Stimulated activated CD8-positive, alpha-beta memory T cell treated with anti-CD3 and anti-CD28 coated beads, Interleukin-15, amount 100 ng/mL, for 24 hours (primary cell): ENCODE data around the gene MYO18B.

Experiments
- DNase-seq: peaks from one replicate; pipeline ENCODE4 v3.0.0-alpha.2; 2020; ENCODE audit warnings: low read depth

MYO18B gene

GRCh38 chr22:25712661-25713400 lies 29.2 kb upstream of the MYO18B start:
- no peak for DNase-seq

DNA sequence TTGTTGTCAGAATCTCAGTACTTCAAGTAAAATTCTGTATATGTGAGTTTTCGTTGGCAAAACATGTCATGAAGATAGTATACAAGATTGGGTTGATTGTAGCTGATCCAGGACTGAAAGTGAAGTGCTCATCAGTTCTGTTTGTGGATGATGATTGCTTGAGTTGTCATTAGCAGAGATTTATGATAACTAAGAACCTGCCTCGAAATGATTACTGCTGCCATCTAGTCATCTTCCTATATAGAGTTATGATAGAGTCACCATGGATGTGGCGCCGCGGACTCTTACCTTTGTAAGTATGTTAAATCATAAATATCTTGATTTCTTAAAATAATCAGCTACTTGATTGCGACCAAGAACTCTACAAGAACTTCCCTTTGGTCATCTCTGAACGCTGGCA lies 27.9 kb upstream of the MYO18B start:
- no peak for DNase-seq

- DNase-seq, result no peak
These were observed 27.2 kb upstream of the MYO18B start for GRCh38 chr22:25714739-25715138.

DNA sequence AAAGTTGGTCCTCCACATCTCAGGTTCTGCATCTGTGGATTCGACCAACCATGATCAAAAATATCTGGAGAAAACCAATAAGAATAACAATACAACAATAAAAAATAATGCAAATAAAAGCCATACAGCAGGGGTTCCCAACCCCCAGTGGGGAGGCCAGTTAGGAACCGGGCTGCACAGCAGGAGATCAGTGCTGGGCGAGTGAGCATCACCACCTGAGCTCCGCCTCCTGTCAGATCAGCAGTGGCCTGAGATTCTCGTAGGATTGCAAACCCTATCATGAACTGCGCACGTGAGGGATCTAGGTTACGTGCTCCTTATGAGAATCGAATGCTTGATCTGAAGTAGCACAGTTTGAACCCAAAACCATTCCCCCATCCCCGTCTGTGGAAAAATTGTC lies 25.4 kb upstream of the MYO18B start:
- DNase-seq, result no peak

DNA sequence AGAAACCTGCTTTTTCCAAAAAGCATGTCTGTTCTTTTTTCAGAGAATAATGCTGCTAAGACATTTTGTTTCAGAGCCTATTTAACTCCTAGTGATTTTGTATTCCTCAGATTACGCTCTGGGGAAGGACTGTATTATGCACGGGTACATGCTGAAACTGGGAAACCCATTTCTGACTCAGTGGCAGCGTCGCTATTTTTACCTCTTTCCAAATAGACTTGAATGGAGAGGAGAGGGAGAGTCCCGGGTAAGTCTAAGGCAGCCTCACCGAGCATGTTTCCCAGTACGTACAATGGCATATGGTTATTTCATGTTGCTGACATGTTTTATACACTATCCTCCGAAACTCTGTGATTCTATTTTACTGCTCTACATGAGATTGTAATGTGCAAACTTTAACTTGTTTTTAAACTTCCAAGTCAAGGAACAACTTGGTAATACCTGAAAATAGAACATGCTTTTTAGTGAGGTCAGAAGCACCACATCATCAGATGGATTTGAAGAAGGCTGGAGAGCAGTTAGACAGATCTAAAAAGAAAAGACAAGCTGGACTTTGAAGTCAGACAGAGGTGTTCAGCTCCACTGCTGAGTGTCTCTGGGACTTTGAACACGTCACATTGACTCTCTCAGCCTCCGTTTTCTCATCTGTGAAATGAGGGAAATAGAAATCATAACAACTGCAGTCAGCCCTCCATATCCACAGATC lies 23.7 kb upstream of the MYO18B start:
- DNase-seq, result no peak

DNA sequence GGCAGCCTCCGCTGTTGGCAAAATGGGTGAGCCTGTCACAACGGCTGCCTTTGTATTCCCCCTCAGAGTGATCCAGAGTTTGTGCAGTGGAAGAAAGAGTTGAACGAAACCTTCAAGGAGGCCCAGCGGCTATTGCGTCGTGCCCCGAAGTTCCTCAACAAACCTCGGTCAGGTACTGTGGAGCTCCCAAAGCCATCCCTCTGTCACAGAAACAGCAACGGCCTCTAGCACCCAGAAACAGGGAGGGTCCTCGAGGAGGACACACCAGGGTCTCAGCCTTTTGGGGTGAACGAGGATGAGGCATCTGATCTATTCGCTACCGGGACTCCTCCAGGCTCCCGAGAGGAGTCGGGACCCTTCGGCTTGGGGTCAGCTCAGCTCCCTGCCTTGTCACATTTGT lies 19.8 kb upstream of the MYO18B start:
- no peak for DNase-seq

DNA sequence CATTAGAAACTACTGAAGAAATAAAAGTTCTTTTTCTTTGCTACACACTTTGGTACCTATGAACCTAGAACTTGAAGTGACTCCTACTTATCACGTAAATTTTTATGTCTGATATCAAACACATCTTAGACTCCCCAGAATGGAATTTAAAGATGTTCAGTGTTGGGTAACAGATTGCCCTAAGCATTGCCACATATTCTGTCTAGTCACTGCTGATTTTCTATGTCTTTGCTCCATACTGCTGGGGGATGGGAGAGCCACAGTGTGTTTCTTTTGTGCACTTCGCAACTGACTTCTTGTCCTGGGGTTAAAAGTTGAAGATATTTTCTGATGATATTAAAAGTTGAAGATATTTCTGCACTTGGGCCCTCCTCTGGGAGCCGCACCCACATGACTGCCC lies 19.4 kb upstream of the MYO18B start:
- no peak for DNase-seq

DNA sequence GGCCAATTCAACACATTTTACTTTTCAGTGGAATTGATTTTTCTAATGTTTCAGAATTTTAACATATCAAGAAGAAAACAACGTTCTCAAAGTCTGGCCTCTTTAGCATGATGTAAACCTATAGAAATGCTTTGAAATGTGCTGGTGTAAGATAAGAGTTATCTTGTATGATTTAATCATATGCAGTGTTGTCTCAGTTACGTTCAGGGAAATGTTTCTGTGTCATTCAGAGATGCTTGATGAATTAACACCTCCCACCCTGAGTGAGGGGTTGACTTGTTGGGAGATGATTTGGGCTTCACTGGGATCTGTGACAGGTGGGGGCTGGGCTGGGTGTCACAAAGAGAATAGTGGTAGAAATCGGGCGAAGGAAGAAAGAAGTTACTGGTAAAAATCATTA lies 15.7 kb upstream of the MYO18B start:
- DNase-seq, result no peak

DNA sequence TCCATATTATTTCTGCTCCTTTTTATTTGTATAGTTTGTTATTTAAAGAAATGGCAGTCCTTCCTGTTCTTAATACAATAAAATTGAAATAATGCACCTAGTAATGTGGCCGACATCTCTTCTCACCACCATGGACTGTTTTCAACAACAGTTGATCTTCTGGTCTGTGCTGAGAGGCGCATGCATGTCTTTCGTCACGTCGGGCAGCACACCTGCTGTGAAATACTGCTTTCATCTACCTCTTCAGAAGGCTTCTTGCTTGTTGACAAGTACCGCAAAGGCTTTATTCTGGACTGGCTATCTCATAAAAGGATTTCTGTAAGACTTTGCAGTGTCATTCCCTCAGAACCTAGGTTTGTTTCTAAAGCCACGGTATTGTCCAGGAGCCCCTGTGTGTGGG lies 13.9 kb upstream of the MYO18B start:
- no peak for DNase-seq

- DNase-seq, result no peak
These were observed 12.7 kb upstream of the MYO18B start for GRCh38 chr22:25729016-25729995.

- no peak for DNase-seq
These were observed 6.3 kb upstream of the MYO18B start for GRCh38 chr22:25735650-25736049.

GRCh38 chr22:25736378-25737011 lies 5.5 kb upstream of the MYO18B start:
- DNase-seq, result no peak

DNA sequence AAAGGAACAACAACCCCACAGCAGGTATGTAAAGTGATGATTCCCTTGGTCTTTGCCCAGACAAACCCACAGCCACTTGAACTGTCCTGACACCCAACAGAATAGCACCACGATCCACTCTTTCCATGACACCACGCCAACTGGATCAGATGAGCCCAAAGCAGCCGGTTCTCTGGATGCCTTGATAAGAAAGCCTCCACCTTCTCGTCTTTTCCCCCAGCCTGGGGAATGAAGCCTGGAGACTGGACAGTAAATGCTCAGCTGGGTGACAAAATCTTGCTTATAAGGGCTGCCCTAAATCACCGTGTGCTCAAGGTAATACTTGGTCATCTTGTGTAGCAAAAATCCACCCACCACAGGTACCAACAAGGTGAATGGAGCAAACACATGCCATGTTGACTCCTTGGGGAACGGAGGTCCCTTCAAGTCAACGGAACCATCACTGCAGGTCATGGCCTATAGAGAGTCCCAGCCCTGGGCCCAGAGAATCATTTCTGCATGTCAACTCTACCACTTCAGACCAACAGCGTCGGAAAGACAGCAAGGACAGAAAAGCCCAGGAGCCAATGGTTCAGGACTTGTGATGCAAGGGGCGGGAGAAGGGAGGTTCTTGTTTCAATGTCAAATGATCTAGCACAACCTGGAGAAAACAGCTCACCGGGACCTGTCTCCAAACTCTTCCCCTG lies 2.2 kb upstream of the MYO18B start:
- DNase-seq, result no peak

GRCh38 chr22:25742918-25743708 lies 1.1 kb downstream of the MYO18B start:
- no peak for DNase-seq

- DNase-seq, result no peak
These were observed 2.7 kb downstream of the MYO18B start for GRCh38 chr22:25744694-25745093.

DNA sequence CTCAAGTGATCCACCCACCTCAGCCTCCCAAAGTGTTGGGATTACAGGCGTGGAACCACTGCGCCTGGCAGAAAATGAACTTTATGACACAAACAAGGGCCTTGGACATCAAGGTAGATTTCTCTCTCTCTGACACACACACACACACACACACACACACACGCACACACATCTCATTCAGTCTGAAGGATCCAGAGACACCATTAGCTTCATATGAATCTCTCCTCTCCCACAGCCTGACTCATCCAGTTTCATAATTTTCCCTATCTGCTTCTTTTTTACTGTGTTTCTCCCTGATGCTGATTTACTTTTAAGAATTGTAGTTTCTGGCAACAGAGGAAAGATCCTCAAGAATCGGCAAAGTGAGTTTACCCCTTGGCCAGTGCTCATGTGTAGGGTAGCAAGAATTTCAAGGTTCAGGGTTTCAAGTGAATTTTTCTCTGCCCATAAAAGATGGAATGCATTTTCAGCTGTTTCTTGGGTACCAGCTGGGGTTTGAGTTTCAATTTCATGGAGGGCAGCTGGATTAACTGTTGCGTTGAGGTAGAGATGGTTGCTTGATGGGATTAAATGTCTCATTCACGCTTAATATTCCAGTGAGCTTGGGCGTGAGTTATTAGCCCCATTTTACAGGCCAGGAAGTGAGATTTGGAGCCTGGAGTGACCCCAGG lies 3.5 kb downstream of the MYO18B start:
- no peak for DNase-seq

DNA sequence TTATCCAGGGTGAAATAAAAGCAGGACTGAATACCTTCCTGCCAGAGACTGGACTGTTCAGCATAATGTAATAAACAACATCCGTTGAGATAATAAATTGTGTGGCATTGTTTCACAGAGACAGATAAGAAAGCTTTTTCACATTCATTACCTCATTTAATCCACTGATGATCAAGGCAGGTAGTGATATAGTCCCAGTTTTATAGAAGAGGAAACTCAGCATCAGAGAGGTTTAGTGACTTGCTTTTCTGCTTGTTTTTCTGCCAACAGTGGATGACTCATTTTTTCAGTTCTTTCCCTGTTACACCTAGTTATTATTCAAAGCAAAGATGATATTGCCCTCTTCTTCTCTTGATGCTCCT lies 4.0 kb downstream of the MYO18B start:
- no peak for DNase-seq

DNA sequence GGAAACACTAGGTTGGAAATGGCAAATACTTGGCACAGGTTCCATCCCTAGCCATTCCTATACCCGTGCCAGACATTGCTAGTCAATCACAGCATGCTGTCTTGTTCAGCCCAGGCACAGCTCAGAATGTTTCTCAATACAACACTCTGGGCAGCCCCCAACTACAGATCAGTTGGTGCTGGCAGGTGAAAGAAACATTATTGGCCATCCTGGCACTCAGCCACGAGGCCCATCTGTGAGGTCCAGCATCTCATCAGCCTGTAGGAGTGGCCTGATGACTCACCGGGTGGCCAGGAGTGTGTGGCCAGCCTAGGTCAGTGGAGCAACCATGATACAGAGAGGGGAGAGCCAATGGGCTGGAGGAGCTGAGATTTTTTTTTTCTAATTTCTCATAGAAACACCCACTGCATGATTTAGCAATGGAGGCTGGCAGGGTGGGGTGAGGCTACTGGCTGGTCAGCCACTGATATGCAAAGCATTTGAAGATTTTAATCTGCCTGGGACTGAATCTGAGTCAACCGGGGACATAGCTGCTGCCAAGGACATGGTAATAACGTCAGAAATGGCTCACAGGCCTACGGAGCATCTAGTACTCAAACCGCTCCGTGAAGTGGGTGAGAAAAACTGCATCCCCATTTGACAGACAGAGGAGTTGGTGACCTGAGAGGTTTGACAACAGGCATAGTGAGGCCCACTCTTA lies 5.4 kb downstream of the MYO18B start:
- DNase-seq, result no peak

- no peak for DNase-seq
These were observed 6.2 kb downstream of the MYO18B start for GRCh38 chr22:25748140-25748539.

- no peak for DNase-seq
These were observed 6.7 kb downstream of the MYO18B start for GRCh38 chr22:25748704-25749103.
